C4-2B (cell line): ENCODE data around the gene GUF1.

ENCODE experiments used
- H3K27ac ChIP-seq: fragments of 450-650 bp; 2 replicates; pipeline ENCODE4 v1.5.1; 2017
- ZFX ChIP-seq: fragments of 450-650 bp; IDR thresholded peaks from 2 replicates; pipeline ENCODE4 v1.6.1; 2017
- TF ChIP-seq, protein P1 (sequence below): fragments of 450-650 bp; conservative IDR thresholded peaks from 2 replicates; pipeline ENCODE4 v1.5.1; 2017; ENCODE audit warnings: mild to moderate bottlenecking

The GUF1 gene

GRCh38 chr4:44670506-44671199, 7.6 kb upstream of the GUF1 start:
- no peak overlapping the region for H3K27ac ChIP-seq
- TF ChIP-seq, protein P1, sequence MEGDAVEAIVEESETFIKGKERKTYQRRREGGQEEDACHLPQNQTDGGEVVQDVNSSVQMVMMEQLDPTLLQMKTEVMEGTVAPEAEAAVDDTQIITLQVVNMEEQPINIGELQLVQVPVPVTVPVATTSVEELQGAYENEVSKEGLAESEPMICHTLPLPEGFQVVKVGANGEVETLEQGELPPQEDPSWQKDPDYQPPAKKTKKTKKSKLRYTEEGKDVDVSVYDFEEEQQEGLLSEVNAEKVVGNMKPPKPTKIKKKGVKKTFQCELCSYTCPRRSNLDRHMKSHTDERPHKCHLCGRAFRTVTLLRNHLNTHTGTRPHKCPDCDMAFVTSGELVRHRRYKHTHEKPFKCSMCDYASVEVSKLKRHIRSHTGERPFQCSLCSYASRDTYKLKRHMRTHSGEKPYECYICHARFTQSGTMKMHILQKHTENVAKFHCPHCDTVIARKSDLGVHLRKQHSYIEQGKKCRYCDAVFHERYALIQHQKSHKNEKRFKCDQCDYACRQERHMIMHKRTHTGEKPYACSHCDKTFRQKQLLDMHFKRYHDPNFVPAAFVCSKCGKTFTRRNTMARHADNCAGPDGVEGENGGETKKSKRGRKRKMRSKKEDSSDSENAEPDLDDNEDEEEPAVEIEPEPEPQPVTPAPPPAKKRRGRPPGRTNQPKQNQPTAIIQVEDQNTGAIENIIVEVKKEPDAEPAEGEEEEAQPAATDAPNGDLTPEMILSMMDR, result no peak
- no peak for TF ChIP-seq ZFX

- TF ChIP-seq ZFX, result no peak
- TF ChIP-seq, protein P1, result no peak
- H3K27ac ChIP-seq, result no peak overlapping the region
Measured at GRCh38 chr4:44671636-44672035, 6.6 kb upstream of the GUF1 start.

- no peak for TF ChIP-seq ZFX
- TF ChIP-seq, protein P1, result peak; percentile 24
- H3K27ac ChIP-seq, result no peak overlapping the region
Measured at GRCh38 chr4:44674471-44674870, 3.7 kb upstream of the GUF1 start.

DNA sequence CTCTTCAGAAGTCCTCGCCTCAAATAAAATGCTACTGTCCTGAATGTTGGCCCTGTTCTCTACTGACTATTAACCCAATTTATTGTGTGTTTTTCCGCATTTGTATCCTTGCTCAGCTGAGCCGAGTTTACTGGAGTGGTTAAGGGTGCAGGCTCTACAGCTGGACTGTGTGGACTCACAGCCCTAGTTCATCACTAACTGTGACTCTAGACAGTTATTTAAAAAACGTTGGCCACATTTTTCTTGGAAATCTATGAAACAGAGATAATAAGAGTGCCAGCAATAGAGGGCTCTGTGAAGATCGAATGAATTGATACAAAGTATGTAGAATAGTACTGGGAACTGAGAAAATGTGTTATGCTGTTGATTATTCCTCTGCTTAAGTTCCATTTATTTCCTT, 2.9 kb upstream of the GUF1 start:
- no peak overlapping the region for H3K27ac ChIP-seq
- no peak for TF ChIP-seq ZFX
- TF ChIP-seq, protein P1, result no peak

GRCh38 chr4:44679060-44679459, 840 bp downstream of the GUF1 start:
- H3K27ac ChIP-seq, result peak overlapping the region; percentile 85

DNA sequence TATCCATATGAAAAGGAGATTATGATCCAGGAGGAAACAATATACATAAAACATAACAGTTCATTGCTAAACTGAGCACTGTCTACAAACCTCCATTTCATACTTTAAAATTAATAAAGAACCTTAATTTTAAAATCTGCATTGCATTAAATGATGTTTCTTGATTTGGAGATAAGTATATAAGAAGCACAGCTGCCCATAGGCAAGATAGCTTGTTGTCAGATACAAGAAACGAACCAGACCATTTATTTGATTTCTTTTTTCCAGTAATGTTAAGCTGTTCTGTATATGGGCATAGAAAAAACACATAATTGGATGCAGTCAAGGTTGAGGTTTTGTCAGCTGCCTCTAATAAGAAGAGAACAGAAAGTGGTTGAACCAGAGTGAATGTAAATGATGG, 6.4 kb downstream of the GUF1 start:
- TF ChIP-seq ZFX, result no peak
- H3K27ac ChIP-seq, result no peak overlapping the region

More at GRCh38 chr4:44679060-44679459, 840 bp downstream of the GUF1 start:
- TF ChIP-seq, protein P1, result no peak
- TF ChIP-seq ZFX, result no peak

DNA sequence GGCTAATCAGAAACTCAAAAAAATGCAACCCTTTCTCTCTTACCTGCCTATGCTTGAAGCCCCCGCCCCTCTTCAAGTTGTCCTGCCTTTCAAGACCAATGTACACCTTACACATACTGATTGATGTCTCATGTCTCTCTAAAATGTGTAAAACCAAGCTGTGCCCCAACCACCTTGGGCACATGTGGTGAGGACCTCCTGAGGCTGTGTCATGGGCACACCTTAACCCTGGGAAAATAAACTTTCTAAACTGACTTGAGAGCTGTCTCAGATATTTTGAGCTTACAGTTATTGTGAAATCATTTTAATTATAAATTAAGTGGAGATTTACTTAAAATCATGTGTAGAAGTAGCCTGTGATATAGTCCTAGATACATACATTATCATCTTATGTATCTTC, 22.2 kb downstream of the GUF1 start:
- no peak for TF ChIP-seq ZFX
- TF ChIP-seq, protein P1, result no peak
- H3K27ac ChIP-seq, result no peak overlapping the region

DNA sequence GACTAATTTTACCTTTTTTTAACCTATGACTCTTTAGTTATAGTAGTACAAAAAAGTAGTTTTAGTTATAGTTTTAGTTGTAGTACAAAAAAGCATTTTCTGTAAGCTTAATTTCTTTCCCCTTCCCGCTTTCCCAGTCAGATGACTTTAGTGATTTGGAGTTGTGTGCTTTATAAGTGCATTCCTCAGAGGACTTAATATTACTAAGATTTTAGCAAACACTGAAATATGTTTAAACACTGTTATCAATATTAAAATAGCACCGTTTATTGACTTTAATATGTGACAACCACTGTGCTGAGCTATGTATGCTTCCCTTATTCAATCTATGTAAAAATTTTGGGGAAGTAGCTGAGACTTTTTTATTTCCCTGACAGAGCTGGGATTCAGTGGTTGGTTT, 22.8 kb downstream of the GUF1 start:
- no peak overlapping the region for H3K27ac ChIP-seq
- no peak for TF ChIP-seq ZFX
- TF ChIP-seq, protein P1, result no peak
